Measurements from ENCODE around the gene BRINP3. TPM values are rescaled to one million over a fixed set of nuclear protein-coding genes. Genes with fewer than 3 reads are reported as not detected.

Gene BRINP3
- total and polyA plus RNA-seq, 9 of the 15 experiments (the other 6 are each of a cell fraction or from before 2014, with no cell fraction given), result 0.09 to 0.75 (median 0.19) TPM; not detected in 1

- Histone ChIP-seq H3K4me3 (no peak overlapping the region), H3K9me1 (ENCODE audit: control insufficient read depth, insufficient read depth, low read length) (no peaks in the 10 kb centered on the region), H4K20me1 (replicated peaks; ENCODE audit: control insufficient read depth, insufficient read depth, low read length) (no peaks in the 10 kb centered on the region), H3K27me3 (ENCODE audit: control insufficient read depth in 2 of 2, insufficient read depth in 2 of 2, low read length in 2 of 2) (no peaks in the 10 kb centered on the region), H3K36me3 (ENCODE audit: control insufficient read depth, insufficient read depth, low read length) (no peaks in the 10 kb centered on the region), H2AFZ (ENCODE audit: low read depth, low read length) (no peak overlapping the region), H3K9me3 (replicated peaks; ENCODE audit: control insufficient read depth, insufficient read depth, low read depth, low read length) (no peaks in the 10 kb centered on the region), H3K4me2 (ENCODE audit: insufficient read depth, low read length) (no peak overlapping the region), H3K79me2 (ENCODE audit: control insufficient read depth, insufficient read depth, low read length) (no peaks in the 10 kb centered on the region), H3K27ac (ENCODE audit: extremely low read depth, low read depth, low read length) (no peak overlapping the region), H3K4me1 (replicated peaks in 1 of 2; ENCODE audit: control insufficient read depth in 2 of 2, insufficient read depth in 2 of 2, low read length in 2 of 2) (no peaks in the 10 kb centered on the region), H3K9ac (ENCODE audit: insufficient read depth in 1 of 2, low read depth in 2 of 2, low read length in 2 of 2) (no peak overlapping the region)
- no peak for FAIRE-seq
- WGBS (ENCODE audit: insufficient coverage, low coverage, missing lambda C conversion rate), result 2% methylated on average over 3 of the region's 3 CpGs
- ChIA-PET CTCF (ENCODE audit: low intra/inter-chr PET ratio) (no interaction called here), POLR2A (no interaction called here)
- intact Hi-C loops (cut with micrococcal nuclease) (no loop called here), in situ Hi-C loops (cut with MboI) (no loop called here)
- TF ChIP-seq MLX (CRISPR knock-in tag; conservative IDR thresholded peaks at IDR 0.05) (no peak), ETV6 (IDR thresholded peaks at IDR 0.05; ENCODE audit: borderline replicate concordance in 1 of 2, low read depth in 2 of 2, low read length in 1 of 2) (no peak), ETV6 (CRISPR knock-in tag; IDR thresholded peaks at IDR 0.05; ENCODE audit: borderline replicate concordance) (no peak), SPI1 (IDR thresholded peaks at IDR 0.05; ENCODE audit: borderline replicate concordance, low read depth, low read length) (no peak), ZSCAN32 (CRISPR knock-in tag; IDR thresholded peaks at IDR 0.05) (no peak), HNRNPL (IDR thresholded peaks at IDR 0.05; ENCODE audit: low read depth, low read length) (no peak), COPS2 (conservative IDR thresholded peaks at IDR 0.05) (no peak), ELF2 (CRISPR knock-in tag; IDR thresholded peaks at IDR 0.05) (no peak), LARP7 (IDR thresholded peaks at IDR 0.05) (no peak), JUN (IDR thresholded peaks at IDR 0.05; ENCODE audit: borderline replicate concordance, low read depth, low read length) (no peak), JUN (CRISPR knock-in tag; IDR thresholded peaks at IDR 0.05; ENCODE audit: borderline replicate concordance) (no peak), CBFA2T3 (IDR thresholded peaks at IDR 0.05) (no peak), ZNF518B (CRISPR knock-in tag; IDR thresholded peaks at IDR 0.05) (no peak), ZNF324 (CRISPR knock-in tag; IDR thresholded peaks at IDR 0.05) (no peak), GABPA (tag; conservative IDR thresholded peaks at IDR 0.05; ENCODE audit: low read depth) (no peak), SNAPC5 (CRISPR knock-in tag; IDR thresholded peaks at IDR 0.05) (no peak), NEUROD1 (IDR thresholded peaks at IDR 0.05; ENCODE audit: borderline replicate concordance, low read depth, low read length, partially characterized antibody) (no peak)
- no TSS peak for BruUV-seq (replicated peaks)
- no peak for DNase-seq (ENCODE audit: extremely low read depth in 1 of 4, low spot score in 3 of 4)
- no peak for ATAC-seq
Measured at GRCh38 chr1:190193508-190194115, 284.1 kb downstream of the BRINP3 start.
